GM08714 (cell line): Measurements from ENCODE around the gene IRF6.

ENCODE experiments used
- H3K4me3 ChIP-seq: fragments of 200-500 bp; sonication (Bioruptor generic); 2 replicates; pipeline ENCODE4 v1.5.1; 2014; ENCODE audit warnings: mild to moderate bottlenecking, low read length, inconsistent platforms
- ZNF274 ChIP-seq: IDR thresholded peaks from 2 replicates; pipeline ENCODE4 v1.6.1; 2012; ENCODE audit warnings: mild to moderate bottlenecking, low read depth, low read length

Gene IRF6

DNA sequence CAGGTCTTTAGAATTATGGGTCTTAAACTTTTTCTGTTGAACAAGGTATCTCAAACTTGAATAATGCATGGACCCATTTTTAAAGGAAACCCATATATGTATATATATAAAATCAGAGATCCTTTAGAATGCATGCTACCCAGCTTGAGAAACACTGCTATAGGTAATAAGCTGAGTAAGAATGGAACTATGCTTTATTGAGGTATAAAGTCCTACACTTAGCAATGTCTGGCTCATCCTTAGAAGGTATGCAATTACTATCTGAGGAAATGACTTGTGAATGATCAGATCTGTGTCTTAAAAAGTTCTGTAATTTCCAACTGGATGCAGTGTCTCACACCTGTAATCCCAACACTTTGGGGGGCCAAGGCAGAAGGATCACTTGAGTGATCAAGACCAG lies 38.8 kb downstream of the IRF6 start:
- no peak for TF ChIP-seq ZNF274
- no peak overlapping the region for H3K4me3 ChIP-seq

DNA sequence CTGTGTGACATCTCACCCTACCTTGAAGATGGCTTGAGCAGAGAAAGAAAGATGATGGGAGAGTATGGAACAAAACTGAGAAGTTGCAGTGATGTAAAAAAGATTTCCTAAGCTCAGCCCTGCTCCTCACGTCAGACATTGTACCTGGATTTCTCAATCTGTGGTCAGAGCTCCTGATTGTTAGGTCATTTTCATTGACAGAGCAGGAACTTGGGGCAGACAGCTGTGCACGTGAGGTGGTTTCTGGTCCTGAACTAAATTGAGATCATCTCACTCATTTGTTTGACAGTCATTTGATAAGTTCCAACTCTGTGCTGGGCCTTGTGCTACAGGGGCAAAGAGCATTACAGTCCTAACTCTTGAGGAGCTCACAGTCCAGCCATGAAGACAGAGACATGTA lies 39.9 kb downstream of the IRF6 start:
- H3K4me3 ChIP-seq: no peak overlapping the region
- no peak for TF ChIP-seq ZNF274

DNA sequence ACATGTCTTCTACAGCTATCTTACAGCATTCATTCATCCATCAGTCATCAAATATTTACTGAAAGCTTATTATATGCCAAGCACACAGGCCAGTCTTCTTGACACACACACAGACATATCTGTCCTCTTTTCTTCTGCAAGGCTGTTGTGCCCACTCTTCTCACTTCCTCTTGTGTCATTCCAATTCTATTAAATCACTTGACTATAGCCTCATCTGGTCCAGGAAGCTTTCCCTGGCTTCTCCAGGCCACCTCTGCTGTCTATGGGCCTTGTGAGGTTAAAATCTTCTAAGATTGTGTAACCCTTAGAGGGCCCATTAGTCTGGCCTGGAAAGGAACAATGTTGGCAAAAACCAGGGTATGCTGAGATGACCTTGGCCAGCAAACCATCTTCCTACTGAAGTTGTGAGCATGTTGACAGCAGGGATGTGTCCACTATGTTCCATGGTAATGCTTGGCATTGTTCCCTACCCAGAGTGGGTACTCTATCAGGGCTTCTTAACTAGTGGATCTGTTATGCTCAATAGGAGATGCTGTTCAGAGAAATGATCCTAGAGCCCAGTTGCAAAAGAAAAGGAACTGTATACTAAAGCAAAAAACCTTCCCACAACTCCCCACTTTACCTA lies 44.8 kb downstream of the IRF6 start:
- H3K4me3 ChIP-seq: no peak overlapping the region
- TF ChIP-seq ZNF274: no peak

DNA sequence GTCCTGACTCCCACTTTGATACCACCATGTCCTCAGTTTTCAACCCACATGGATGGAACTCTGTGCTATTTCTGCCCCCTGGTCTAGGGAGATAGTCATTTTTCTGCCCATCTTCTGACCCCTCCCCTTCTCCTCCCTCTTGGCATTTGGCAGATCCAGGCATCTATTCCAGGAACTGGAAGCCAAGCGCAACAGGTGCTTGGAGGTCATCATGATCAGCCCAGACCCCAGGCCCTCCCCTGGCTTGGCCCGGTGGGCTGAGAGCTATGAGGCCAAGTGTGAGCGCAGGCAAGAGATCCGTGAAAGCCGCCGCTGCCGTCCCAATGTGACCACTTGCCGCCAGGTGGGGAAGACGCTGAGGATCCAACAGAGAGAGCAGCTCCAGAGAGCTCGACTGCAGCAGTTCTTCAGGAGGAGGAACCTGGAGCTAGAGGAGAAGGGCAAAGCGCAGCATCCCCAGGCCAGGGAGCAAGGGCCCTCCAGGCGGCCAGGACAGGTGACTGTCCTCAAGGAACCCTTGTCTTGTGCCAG lies 46.0 kb downstream of the IRF6 start:
- TF ChIP-seq ZNF274: no peak
- H3K4me3 ChIP-seq: no peak overlapping the region

DNA sequence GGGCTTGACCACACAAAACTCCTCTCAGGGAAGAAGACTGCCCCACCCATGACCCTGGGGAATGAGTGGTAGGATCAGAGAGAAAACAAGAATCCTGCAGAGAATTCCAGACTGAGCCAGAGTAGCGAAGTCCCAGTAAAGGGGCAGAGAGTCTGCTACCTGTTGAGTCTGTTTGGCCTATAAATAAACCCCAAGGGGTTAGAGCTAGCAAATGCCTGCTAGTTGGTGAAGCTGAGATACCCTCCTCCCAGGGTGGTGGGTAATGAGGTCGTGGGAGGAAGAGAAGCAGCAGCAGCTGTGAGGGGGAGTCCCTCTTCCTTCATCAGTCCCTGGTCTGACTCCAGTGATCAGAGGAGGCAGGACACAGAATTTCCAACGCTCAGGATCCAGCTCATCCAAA lies 47.5 kb downstream of the IRF6 start:
- TF ChIP-seq ZNF274: no peak
- no peak overlapping the region; the same call in 1 of the 2 replicates for H3K4me3 ChIP-seq

DNA sequence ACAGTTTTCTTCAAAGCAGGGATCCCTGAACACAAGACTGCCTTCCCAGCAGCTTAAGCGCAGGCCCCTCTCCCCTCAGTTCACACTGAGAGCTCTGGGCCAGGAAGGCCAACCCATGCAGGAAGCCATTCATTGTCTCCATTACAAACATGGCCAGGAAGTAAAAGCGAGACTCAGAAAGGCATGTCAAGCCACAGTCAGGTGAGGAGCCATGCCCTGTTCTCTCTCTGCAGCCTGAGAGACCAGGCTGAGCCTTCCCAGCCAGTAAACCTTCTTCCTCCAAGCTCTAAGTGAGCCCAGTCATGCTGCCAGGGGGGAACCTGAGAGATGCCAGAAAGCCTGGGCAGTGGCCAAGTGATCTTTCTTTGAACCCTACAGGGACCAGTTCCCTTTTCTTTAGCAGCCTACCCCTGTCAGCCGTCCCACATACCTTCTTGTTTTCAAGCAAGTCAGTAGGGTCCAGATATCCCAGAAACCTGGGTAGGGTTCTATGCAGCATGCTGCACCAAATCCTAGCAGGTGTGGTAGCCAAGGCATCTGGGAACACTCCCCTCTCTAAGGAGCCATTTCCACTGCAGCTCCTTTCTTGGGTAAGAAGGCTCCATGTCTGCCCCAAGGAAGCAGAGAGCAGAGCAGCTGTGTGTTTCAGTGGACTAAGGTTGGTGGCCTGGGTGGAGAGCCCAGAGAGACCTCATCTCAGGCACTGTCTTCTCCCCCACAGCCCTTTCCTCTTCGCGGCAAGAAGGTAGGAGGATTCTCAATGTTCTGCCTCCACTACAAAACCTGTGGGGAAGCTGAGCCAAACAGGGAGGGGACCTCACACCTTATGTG lies 49.1 kb downstream of the IRF6 start:
- H3K4me3 ChIP-seq: peak overlapping the region; percentile 83
- TF ChIP-seq ZNF274: no peak

DNA sequence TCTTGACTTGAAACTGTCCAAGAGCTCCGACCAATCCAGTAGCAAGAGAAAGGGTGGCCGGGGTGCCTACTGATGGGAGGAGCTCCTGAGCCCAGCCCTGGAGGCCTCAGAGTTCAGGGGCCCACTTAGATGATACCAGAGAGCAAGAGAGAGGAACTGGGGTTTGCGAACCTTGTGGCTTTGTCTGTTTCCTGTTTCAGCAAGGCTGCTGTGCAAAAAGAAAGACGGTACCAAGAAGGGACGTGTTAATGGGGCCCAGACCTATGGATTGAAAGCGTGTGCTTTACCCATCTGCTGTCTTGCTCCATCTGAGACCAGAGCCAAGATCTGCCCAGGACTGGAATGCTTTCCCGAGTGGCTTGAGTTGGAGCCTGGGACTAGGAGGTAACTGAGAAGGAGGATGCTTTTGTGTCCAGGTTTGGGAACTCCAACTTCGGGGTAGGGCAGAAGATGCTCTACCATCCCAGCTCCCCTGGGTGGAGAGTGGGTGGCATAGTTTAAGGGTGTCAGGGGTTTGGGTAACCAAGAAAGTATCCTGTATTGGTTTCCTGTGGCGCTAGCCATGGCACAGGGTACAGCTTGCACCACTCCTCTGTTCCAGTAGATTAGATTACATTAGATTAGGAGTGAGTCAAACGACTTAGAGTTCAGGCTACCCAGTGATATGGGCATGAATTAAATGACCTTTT lies 49.9 kb downstream of the IRF6 start, which contains the start of gene TRAF3IP3:
Gene TRAF3IP3, plus strand, starts transcription at position 128 of the 689 bp plus-strand sequence. CDS start 3,987 bp downstream, outside the sequence.
- H3K4me3 ChIP-seq: peak within 1 kb of the TSS; percentile 83
- no peak for TF ChIP-seq ZNF274

DNA sequence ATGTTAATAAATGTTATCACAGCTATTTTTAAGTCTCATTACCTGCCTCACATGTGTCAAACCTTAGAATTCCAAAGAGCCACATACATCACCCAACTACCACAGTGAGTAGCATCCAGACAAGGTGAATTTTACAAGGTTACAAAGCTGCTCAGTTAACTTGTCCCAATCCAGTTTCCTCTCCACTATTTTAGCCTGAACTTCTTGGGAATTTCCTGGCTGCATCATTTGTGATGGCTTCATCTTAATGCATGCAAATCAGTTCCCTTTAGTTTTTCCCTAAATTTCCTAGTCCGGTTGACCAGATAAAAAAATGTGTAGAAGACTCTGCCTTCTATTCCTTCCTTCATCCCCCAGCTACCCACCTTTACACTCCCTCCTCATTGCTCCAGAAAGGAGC lies 50.7 kb downstream of the IRF6 start:
- peak overlapping the region; percentile 83; the same call in 1 of the 2 replicates for H3K4me3 ChIP-seq
- TF ChIP-seq ZNF274: no peak

DNA sequence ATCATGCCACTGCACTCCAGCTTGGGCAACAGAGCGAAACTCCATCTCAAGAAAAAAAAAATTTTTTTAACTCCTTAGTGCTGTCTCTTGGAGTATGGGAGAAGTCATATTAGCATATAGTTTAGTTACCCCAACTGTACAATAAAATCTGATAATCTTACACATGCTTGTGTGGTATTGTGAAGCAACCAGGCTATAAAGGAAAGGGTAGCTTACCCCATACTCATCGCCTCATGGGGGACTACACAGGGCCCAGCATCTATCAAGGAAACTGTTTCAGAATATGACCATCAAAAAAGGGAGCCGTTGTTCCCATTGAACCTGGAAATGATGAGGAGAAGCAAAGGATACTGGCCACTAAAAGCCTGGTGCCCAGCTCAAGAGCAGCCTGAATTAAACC lies 53.1 kb downstream of the IRF6 start:
- H3K4me3 ChIP-seq: no peak overlapping the region
- TF ChIP-seq ZNF274: no peak

DNA sequence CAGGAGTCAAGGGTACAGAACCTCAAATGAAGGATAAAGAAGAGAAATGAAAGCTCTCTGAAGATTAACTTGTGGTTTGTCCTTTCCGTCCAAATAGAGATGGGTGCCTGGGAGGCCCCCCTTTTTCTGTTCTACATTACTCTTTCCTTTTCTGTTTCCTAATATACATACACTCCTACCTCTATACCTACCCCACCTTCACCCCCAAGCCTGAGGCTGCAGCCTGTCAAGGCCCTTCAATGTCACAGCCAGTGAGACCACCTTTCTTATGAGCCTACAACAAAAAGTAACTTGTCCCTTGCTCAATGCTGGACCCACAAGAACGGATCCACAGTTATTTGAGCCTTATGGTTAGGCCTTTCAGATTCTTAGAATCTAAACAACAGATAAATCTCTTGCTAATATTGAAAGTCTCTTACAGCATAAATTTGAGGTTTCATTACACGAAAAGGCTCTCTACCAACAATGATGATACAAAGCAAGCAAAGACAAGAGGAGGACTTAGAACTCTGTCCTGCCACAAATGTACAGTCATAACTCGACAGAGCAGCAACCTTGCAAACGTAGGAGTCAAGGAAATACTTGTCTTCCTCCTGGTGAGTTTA lies 54.2 kb downstream of the IRF6 start:
- peak overlapping the region; percentile 40; the same call in 1 of the 2 replicates for H3K4me3 ChIP-seq
- no peak for TF ChIP-seq ZNF274

DNA sequence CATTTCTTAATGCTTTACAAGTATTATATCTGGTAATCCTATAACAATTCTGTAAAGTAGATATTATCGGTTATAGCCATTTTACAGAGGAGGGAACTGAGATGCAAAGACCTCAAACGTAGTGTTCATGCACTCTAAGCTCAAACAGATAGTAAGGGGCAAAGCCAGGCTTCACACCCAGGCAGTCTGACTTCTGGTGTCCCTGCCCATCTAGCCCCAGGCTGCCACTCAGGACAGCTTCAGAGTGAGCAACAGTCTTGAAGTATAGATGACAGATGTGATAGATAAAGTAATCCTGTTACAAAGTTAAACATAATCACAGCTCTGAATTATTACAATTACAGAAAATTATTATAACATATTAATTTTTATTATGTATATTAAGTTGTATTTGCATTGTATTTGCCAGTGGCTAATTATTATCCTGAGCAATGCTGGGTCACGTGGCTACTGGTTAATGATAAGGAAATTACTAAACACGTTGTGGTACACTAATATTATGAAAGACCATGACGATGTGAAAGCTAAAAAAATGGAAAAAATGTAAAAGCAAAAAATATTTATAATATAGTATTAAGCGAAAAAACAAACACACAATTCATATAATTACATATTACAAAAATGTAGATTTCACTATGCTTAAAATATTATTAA lies 56.1 kb downstream of the IRF6 start:
- H3K4me3 ChIP-seq: no peak overlapping the region
- no peak for TF ChIP-seq ZNF274

DNA sequence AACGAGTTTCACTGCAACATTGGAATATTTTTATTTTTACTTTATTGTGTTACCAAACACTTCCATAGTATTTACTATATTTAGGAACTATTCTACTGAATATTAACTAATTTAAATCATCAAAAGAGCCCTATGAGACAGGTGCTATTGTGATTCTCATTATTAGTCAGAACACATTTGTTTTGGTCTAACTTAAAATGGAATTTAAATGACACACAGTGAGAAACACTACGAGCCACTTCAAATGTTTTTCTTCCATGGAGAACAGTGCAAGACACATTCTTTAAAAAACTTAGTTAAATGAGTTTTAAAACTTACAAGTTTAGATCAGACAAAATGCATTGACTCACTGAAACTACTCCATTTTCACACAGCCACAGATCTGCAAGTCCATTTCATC lies 56.7 kb downstream of the IRF6 start:
- no peak overlapping the region for H3K4me3 ChIP-seq
- TF ChIP-seq ZNF274: no peak

DNA sequence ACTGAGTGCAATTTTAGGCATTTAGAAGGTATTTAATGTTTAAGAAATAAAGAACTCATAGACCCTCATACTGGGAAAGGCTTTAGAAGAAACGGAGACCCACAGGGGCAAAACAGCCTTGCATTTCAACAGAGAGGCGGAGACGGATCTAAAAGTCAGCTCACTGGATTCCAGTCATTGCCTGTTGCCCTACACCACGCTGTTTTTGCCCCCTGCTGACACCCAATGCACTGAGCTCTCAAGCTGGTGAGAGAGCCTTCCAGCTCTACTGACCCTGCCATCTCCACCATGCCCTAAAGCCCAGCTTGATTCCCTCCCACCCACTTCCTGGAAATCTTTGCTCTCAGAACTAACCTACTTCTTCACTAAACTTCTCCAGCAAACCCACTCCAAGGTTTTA lies 57.3 kb downstream of the IRF6 start:
- no peak overlapping the region for H3K4me3 ChIP-seq
- TF ChIP-seq ZNF274: no peak
